HEK293 (cell line): ENCODE results near the gene RASSF5.

ENCODE experiments used
- CTCF ChIA-PET: fragments of 350-600 bp; formaldehyde crosslinking; extraction: SDS; loops from one replicate; lab custom pipeline; 2021; ENCODE audit warnings: antibody characterized with exemption; lab: Yijun Ruan, JAX
- POLR2A ChIA-PET: fragments of 300-600 bp; formaldehyde crosslinking; extraction: SDS; loops from one replicate; lab custom pipeline; 2020; ENCODE audit warnings: antibody characterized with exemption, inconsistent platforms; lab: Yijun Ruan, JAX
- H3K27ac ChIP-seq: fragments of 200-500 bp; sonication (Bioruptor generic); 2 replicates; pipeline ENCODE4 v1.5.1; 2014; ENCODE audit warnings: low read depth, low read length, control low read depth, inconsistent platforms; ENCODE audit errors: extremely low read depth
- H3K36me3 ChIP-seq, 2 experiments: fragments of 200-500 bp in 1 of 2; sonication (Bioruptor generic) in 1 of 2; 1 replicate in 1 of 2; 2 replicates in 1 of 2; pipeline ENCODE4 v1.5.1; 2014 to 2017; ENCODE audit warnings: inconsistent platforms in 2 of 2, low read length in 2 of 2; ENCODE audit not compliant: control insufficient read depth in 2 of 2, insufficient read depth in 1 of 2
- H3K4me1 ChIP-seq: fragments of 200-500 bp; sonication (Bioruptor generic); 2 replicates; pipeline ENCODE4 v1.5.1; 2014; ENCODE audit warnings: mild to moderate bottlenecking, low read length, inconsistent platforms; ENCODE audit not compliant: control insufficient read depth, insufficient read depth
- H3K4me3 ChIP-seq: 2 replicates; pipeline ENCODE4 v1.5.1; 2011; ENCODE audit warnings: low read depth, mild to moderate bottlenecking, control low read depth, low read length, moderate library complexity
- H3K9me3 ChIP-seq: fragments of 200-500 bp; sonication (Bioruptor generic); 2 replicates; pipeline ENCODE4 v1.5.1; 2014; ENCODE audit warnings: low read depth, low read length, inconsistent platforms; ENCODE audit not compliant: control insufficient read depth, insufficient read depth
- BCL11A ChIP-seq: fragments of 450-650 bp; formaldehyde crosslinking; IDR thresholded peaks from 2 replicates; pipeline ENCODE4 v1.5.1; 2016; ENCODE audit warnings: low read depth, missing biosample characterization, missing genetic modification characterization
- BCL6B ChIP-seq: fragments of 450-650 bp; formaldehyde crosslinking; IDR thresholded peaks from 2 replicates; pipeline ENCODE4 v1.5.1; 2017; ENCODE audit warnings: missing biosample characterization, missing genetic modification characterization
- GLI2 ChIP-seq: fragments of 450-650 bp; formaldehyde crosslinking; IDR thresholded peaks from 2 replicates; pipeline ENCODE4; 2017; ENCODE audit warnings: missing biosample characterization, missing genetic modification characterization, low read depth, borderline replicate concordance
- GLIS1 ChIP-seq: fragments of 450-650 bp; formaldehyde crosslinking; IDR thresholded peaks from 2 replicates; pipeline ENCODE4 v1.5.1; 2016; ENCODE audit warnings: missing biosample characterization, missing genetic modification characterization
- HIC1 ChIP-seq: fragments of 450-650 bp; formaldehyde crosslinking; IDR thresholded peaks from 2 replicates; pipeline ENCODE4 v1.5.1; 2016; ENCODE audit warnings: missing biosample characterization, missing genetic modification characterization
- KLF10 ChIP-seq: fragments of 450-650 bp; IDR thresholded peaks from 2 replicates; pipeline ENCODE4 v1.5.1; 2018; ENCODE audit warnings: missing biosample characterization, mild to moderate bottlenecking, missing genetic modification characterization
- PRDM10 ChIP-seq: fragments of 450-650 bp; formaldehyde crosslinking; IDR thresholded peaks from 2 replicates; pipeline ENCODE4 v1.5.1; 2016; ENCODE audit warnings: missing biosample characterization, missing genetic modification characterization
- YY1 ChIP-seq: fragments of 450-650 bp; formaldehyde crosslinking; IDR thresholded peaks from 2 replicates; pipeline ENCODE4 v1.5.1; 2018; ENCODE audit warnings: missing biosample characterization, missing genetic modification characterization
- ZBTB17 ChIP-seq: fragments of 450-650 bp; formaldehyde crosslinking; IDR thresholded peaks from 2 replicates; pipeline ENCODE4 v1.5.1; 2016; ENCODE audit warnings: missing biosample characterization, missing genetic modification characterization
- ZNF10 ChIP-seq: fragments of 450-650 bp; formaldehyde crosslinking; IDR thresholded peaks from 2 replicates; pipeline ENCODE4 v1.5.1; 2017; ENCODE audit warnings: missing biosample characterization, missing genetic modification characterization
- ZNF146 ChIP-seq: fragments of 450-650 bp; formaldehyde crosslinking; IDR thresholded peaks from 2 replicates; pipeline ENCODE4 v1.5.1; 2016; ENCODE audit warnings: missing biosample characterization, missing genetic modification characterization
- ZNF174 ChIP-seq: fragments of 450-650 bp; formaldehyde crosslinking; IDR thresholded peaks from 2 replicates; pipeline ENCODE4 v1.5.0; 2017; ENCODE audit warnings: missing biosample characterization, mild to moderate bottlenecking, missing genetic modification characterization
- ZNF18 ChIP-seq: fragments of 450-650 bp; formaldehyde crosslinking; IDR thresholded peaks from 2 replicates; pipeline ENCODE4 v1.5.1; 2016; ENCODE audit warnings: missing biosample characterization, missing genetic modification characterization
- ZNF26 ChIP-seq: fragments of 450-650 bp; formaldehyde crosslinking; IDR thresholded peaks from 2 replicates; pipeline ENCODE4 v1.5.1; 2016; ENCODE audit warnings: missing biosample characterization, missing genetic modification characterization
- ZNF266 ChIP-seq: fragments of 450-650 bp; formaldehyde crosslinking; IDR thresholded peaks from 2 replicates; pipeline ENCODE4 v1.5.1; 2016; ENCODE audit warnings: missing biosample characterization, missing genetic modification characterization, low read depth
- ZNF366 ChIP-seq: fragments of 450-650 bp; formaldehyde crosslinking; conservative IDR thresholded peaks from 2 replicates; pipeline ENCODE4 v1.5.1; 2016; ENCODE audit warnings: missing biosample characterization, missing genetic modification characterization
- ZNF398 ChIP-seq: fragments of 450-650 bp; formaldehyde crosslinking; IDR thresholded peaks from 2 replicates; pipeline ENCODE4 v1.5.1; 2017; ENCODE audit warnings: missing biosample characterization, missing genetic modification characterization
- ZNF513 ChIP-seq: fragments of 450-650 bp; IDR thresholded peaks from 2 replicates; pipeline ENCODE4 v1.5.1; 2018; ENCODE audit warnings: missing biosample characterization, missing genetic modification characterization
- ZNF558 ChIP-seq: fragments of 450-650 bp; formaldehyde crosslinking; IDR thresholded peaks from 2 replicates; pipeline ENCODE4 v1.5.1; 2016; ENCODE audit warnings: missing biosample characterization, missing genetic modification characterization

RASSF5 gene

GRCh38 chr1:206558794-206559671 is 51.7 kb downstream of the RASSF5 start:
- CTCF ChIA-PET: interaction anchor here (0.8 to 6.6 kb wide), 5 partner anchors 14 to 53 kb away, joined by 3 to 32 read pairs (median 4); partner anchors contain the start of gene EIF2D
- TF ChIP-seq ZNF146 (tag by site-specific recombination): no peak
- TF ChIP-seq PRDM10: peak; percentile 96
- no peaks in the 10 kb centered on the region for H3K9me3 ChIP-seq
- no peak overlapping the region for H3K4me3 ChIP-seq
- peak overlapping the region; percentile 68; the same call in 1 of the 2 replicates for H3K27ac ChIP-seq
- POLR2A ChIA-PET: no interaction called here
- H3K4me1 ChIP-seq: peaks cover 10% of the 10 kb centered on the region
- H3K36me3 ChIP-seq: peaks cover 0 to 20% of the 10 kb centered on the region in 2 experiments; a peak in 1 of 3 replicates

GRCh38 chr1:206559672-206559995 is 52.3 kb downstream of the RASSF5 start:
- ChIA-PET POLR2A (no interaction called here), CTCF (interaction anchor here (0.6 to 1.5 kb wide), 3 partner anchors 14 to 80 kb away, joined by 3 to 6 read pairs (median 4); no protein-coding TSS in a partner anchor)
- H3K36me3 ChIP-seq: peaks cover 0 to 20% of the 10 kb centered on the region in 2 experiments; a peak in 1 of 3 replicates
- H3K4me1 ChIP-seq: peaks cover 10% of the 10 kb centered on the region
- H3K27ac ChIP-seq: peak overlapping the region; percentile 4; the same call in 1 of the 2 replicates
- no peaks in the 10 kb centered on the region for H3K9me3 ChIP-seq
- no peak overlapping the region for H3K4me3 ChIP-seq
- TF ChIP-seq HIC1 (tag by site-specific recombination) (no peak), ZNF513 (tag by site-specific recombination) (no peak), ZNF18 (no peak), ZNF174 (tag by site-specific recombination) (no peak), ZNF558 (tag by site-specific recombination) (no peak), ZNF26 (tag by site-specific recombination) (no peak), ZNF10 (no peak), ZBTB17 (tag by site-specific recombination) (no peak), ZNF398 (tag by site-specific recombination) (no peak), GLIS1 (tag by site-specific recombination) (no peak), GLI2 (no peak), ZNF266 (tag by site-specific recombination) (no peak), KLF10 (tag by site-specific recombination) (no peak), BCL6B (tag by site-specific recombination) (no peak), YY1 (tag by site-specific recombination) (no peak), ZNF366 (tag by site-specific recombination) (no peak), BCL11A (no peak)
